ENCODE results near the gene BDKRB2.

GRCh38 chr14:96264853-96265252 is 60.2 kb downstream of the BDKRB2 start:
- TF ChIP-seq TAF1 (IDR thresholded peaks at IDR 0.05; ENCODE audit: borderline replicate concordance, insufficient read depth, low read length), result no peak
- TF ChIP-seq REST (IDR thresholded peaks at IDR 0.05; ENCODE audit: insufficient read depth in 1 of 2, low read depth in 2 of 2, low read length in 2 of 2), result no peak
- no peak for TF ChIP-seq POLR2AphosphoS5 (IDR thresholded peaks at IDR 0.05; ENCODE audit: low read depth, low read length)
- no peak for TF ChIP-seq FOXP2 (optimal IDR thresholded peaks at IDR 0.05; ENCODE audit: borderline replicate concordance, extremely low read depth, extremely low read length, insufficient read depth)

All from PFSK-1 (cell line).